Kasumi-1 (cell line): ENCODE data around the gene LRMDA.
A peak's percentile ranks its signal among the peaks of the same experiment; 100 is the strongest.
"Not testable (repeated sequence)": the region's sequence is repeated elsewhere in the genome, so short reads cannot be mapped to it uniquely, and the experiment has no call there.

Experiments used
- DNase-seq, 2 experiments: peaks; one replicate each; lab custom pipeline; 2025; lab: John Stamatoyannopoulos, UW

Gene LRMDA

DNA sequence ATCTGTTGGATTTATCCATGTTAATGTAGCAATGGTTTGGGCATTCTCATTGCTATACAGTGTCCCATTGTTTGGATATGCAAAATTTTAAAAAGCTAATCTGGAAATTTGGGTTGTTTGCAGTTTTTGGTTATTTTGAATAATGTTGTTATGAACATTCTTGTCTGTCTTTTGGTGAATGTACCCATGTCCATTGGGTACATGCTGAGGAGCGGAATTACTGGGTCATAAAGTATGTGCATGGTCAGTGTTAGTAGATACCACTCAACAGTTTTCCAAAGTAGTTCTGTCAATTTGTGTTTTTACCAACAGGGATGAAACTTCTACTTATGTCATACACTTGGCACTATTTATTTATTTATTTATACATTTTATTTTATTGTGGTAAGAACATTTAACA is 153.9 kb downstream of the LRMDA start:
- DNase-seq: no peak

DNA sequence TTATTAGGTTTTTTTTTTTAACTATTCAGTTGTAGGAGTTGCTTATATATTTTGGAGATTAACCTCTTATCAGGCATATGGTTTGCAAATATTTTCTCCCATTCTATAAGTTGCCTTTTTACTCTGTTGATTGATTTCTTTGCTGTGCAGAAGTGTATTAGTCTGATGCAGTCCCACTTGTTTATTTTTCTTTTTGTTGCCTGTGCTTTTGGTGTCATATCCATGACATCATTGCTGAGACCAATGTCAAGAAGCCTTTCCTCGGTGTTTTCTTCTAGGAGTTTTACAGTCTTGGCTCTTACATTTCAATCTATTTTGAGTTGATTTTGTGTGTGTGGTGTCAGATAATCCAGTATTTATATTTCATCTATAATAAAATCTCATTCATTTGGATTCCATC is 155.4 kb downstream of the LRMDA start:
- DNase-seq: no peak

DNA sequence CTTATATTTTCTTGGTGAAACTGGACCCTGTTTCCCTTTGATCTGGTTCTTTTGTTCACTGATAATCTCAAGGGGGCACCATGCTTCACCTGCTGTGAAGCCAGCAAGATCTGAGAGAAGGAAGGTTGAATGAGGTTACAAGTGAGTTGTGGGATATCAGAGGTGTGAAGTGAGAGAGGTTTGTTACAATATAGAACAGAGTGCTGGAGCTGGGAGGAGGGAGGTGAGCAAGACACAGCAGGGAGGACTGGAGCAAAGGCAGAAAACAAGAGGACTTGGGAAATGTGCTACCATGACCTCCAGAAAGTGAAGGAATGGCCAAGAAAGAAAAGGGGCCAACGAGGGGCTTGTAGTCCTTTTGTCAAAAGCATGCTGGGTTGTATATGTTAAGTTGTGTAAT is 156.6 kb downstream of the LRMDA start:
- DNase-seq: no peak

DNA sequence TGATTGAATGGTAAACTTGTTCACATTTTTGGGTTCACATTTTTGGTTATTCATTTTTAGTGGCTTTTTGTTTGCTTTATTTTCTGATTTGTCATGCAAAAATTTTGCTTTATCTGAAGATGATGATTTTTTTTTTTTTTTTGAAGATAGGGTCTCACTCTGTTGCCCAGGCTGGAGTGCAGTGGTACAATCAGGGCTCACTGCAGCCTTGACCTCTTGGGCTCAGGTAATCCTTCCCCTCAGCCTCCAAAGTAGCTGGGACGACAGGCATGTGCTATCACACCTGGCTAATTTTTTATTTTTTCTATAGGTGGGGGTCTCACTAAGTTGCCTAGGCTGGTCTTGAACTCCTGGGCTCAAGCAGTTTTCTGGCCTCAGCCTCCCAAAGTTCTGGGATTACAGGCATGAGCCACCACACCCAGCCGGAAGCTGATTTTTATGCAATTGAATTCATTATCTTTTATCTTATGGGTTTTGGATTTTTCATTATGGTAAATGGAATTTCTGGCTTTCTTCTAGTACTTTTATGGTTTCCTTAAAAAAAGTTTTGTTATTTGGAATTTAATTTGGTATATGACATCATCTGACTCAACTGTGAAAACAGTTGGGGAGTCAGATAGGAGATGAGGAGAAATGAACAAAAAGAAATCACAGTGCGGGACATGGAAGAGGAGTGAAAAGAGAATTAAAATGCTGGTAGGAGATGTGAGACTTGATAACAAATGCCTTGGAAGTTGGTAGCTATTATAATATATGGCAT is 158.7 kb downstream of the LRMDA start:
- DNase-seq: no peak

DNA sequence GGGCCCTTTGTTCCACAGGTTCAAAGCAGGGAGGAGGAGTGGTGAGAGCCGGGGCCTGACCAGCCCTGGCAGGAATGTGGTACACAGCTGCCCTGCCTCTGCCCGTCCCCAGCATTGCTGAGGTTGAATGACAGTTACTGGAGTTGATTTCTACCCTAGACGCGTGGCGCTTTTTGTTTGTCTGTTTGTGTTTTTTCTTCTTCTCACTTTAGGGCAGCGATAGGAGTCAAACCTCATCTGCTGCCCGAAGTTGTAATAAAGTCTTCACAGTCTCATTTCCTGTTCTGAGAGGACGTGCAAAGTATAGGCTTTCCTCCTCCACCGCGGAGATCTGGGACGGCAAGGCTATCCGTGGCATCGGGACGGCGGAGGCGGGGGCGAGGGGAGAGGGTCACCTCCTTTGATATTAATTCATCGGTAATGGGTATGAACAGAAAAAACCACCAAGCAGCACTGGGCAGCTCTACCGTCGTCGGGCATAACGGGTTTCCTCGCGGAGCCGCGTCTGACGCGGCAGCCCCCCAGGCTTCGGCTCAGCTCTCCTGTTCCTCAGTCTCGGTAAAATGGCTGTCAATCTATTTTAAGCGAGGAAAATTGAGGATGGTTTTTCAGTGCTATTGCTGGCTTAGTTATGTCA is 160.8 kb downstream of the LRMDA start:
- DNase-seq: no peak

DNA sequence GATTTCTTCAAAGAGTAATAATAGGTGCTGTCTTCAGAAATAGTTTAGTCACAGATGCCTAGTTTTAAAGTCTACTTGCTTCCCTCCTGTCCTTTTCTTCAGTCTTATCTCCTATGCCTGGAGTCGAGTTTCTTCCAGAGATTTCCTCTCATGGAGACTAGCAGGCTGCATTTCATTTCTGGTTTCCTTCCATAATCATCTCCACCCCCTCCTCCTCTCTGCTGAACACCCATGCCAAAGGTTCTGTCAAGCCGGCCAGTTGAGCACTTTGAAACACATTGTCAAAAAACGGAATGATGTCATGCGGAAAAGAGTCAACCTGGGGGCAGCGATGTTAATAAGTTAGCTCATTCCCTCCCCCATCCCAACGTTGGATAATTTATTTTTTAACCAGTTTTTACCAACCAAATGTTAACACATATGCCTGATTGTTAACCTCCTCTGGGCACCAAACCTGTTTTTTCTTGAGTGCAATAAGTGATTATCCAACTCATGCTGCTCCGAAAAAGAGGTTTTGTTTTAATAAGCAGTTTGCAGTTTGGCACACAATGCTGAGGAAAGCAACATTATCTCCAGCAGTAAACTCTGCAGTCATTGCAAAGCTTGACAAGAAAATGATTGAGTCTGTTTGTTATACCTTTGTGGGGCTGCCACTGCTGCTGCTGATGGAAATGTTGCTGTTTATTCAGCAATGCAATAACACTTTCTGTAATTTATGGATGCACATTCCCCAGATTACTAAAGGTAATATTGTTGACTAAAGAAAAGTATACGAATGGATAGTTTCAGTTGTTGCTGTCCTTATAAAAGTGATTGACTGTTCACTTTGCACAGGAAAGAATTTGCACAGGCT is 161.6 kb downstream of the LRMDA start:
- DNase-seq: no peak

DNA sequence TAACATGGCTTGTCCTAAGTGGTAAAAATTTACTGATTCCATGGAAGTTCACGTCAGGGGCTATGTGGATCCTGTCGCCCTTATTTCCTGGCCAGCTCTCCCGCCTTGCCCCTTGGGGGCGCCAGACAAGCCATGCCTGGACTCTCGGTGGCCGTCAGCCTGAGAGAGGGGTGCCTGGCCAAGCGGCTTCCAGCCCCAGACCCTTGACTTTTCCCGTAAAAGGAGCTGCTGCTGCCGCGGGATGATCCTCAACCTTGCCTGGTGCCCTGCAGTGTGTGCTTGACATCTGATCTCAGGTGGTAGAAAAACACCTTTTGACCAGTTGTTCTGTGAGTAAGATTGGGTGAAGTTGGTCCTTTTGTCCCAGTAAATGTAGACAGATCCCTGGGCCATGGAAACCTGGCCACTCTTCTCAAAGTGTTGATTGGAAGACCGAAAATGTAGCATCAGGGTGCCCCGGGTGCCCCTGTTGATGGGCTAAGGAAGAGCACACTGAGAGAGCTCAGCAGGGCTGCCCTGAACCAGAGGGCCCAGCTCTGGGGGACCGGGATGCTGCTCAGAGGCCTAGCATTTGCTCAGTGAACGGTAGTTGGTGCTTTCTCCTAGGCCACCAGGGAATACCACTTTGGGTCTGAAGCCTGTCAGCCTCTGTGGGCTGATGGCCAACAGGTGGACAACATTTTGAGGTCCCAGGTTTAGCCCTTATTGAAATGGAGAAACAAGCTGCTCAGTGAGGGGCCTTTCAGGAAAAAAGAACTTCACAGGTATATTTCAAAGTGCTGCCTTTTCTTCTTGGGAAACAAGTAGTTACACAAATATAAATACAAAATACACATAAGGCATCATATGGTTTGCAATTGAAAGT is 162.5 kb downstream of the LRMDA start:
- no peak for DNase-seq

DNA sequence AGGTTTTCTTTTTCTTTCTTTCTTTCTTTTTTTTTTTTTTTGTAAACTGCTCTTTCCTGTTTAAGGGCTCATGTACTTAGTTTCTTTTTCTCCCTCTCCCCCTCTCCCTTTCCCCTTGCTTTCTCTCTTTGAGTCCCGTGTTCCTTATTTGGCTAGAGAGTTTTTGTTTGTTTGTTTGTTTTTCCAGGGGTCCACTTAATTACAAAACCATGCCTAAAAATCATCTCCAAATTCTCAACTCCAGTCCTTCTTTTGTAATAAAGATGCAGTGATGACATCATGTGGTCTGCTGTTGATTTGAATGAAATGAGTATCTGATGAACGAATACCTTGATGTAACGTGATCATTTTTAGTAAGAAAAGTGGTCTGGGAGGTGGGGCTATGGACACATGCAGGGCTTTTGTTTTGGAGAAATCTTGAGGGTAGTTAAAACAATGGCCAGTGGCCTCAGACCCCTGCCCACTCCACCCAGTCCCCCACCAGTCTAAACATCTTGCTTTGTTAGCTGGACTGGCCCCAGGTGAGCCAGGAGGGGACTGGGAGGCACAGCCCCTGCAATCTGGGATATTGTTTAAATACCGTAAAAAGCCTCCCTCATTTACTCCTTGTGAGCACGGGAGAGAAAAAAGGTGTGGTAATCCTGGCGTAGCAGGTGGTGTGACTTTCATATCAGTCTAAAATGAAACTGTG is 165.7 kb downstream of the LRMDA start:
- no peak for DNase-seq

DNA sequence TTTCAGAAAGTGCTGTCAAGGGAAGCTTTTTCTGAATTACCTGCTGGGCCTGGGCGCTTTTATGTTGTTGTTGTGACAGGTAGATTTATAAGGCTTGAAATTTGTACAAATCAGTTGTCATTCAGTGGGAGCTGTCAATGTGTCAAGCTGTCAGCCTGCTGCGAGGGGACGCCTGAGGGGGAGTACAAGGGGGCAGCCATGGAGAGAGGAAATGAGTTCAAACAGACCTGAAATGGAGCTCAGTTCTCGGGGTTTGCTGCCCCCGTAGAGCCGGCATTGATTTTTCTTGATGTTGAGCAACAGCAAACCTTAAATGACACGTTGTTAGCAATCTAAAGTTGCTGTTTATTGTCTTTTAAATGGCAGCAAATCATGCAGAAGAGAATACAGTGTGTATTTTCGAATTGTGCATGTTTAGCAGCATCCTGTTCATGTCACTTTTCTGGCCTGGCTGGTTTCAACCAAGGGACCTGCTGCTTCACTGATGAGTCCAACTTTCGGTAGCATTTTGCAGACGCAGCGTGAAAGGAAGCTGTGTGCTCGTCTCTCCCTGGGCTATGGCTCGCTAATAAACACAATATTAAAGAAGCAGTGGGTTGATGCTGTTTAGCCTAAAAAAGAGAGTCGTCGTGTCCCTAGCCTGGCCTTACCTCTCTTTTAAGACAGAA is 166.5 kb downstream of the LRMDA start:
- no peak for DNase-seq

DNA sequence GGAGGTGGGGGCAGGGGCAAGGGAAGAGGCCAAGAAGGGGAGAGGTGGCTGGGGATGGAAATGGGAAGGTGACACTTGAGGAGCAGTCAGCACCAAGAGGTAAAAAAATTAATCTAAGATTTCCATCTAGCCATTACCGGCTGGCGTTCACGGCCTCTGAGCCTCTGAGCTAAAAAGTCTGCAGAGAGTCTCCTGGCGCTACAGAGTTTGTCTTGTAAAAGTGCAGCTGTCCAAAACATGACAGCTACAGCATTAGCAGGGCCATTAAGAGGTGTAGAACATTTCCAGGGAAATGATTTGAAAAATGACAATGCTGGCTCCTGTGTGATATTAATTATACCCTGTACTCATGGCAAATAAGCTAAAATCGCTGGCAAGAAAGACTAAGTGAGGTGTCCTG is 167.6 kb downstream of the LRMDA start:
- DNase-seq: no peak

DNA sequence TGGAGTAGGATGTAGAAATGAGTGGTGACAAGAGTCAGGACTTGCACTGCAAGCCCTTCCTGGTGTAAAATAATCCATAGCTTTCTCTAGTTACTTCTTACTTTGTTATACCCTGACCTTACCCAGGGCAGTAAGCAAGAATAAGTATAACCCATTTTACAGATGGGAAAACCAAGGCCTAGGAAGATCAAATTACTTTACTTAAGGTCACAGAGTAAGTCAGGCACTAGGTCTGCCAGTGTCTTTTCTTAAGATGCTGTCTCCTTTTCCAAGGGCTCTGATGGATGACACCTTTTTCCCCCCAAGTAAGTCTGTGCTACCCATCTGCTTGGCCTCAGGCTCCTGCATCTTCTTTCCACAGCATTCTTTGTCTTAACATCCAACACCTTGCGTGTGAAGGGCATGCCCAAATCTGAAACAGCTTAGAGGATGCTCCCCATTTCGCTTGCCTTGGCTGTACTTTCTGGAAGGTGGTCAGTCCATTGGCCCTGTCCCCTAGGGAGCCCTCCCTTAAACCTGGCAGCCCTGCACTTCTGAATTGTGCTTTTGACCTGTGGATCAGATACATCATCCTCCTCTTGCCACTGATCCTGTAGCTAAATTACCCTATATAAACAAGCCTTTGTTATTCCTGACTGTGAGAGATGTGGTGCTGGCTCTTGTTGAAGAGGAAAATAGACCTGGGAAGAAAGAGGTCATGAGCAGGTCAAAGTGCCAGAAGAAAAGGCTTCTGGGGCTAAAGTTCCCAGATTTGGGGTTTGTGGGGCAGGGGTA is 168.6 kb downstream of the LRMDA start:
- no peak for DNase-seq

DNA sequence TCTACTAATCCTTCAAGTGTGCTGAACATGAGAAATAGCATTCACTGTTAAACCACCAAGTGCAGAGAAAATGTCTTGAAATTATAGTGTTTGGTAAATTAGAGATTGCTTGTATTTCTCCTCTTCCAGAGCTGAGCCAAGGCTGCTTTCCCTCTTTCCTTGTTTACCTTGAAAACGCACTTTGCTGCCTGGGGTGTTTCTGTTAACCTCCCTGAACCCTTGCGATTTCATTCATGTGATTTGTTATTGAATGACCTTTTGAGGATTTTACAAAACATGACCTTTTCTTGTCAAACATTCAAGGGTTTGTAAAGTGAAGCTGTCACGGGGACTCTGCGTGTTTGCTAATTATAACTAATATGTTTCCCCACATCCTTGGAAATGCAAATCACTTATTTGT is 169.4 kb downstream of the LRMDA start:
- no peak for DNase-seq

DNA sequence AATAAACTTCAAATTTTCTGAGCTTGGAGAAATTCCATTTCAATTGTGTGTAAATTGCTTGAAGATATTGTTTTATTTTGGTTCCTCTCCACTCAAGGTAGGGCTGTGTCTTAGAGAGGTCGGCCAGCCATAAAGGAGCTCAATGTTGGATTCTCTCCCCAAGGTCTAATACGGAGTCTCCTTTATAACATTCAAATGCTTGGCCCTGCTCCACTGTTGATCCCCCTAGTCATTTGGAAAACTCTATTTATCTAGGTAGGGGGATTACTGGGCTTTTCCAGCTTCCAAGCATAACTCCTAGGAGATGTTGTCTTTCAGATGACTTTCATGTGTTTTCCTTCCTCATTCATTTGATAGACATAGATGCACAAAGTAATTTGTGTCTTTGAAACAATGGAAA is 170.9 kb downstream of the LRMDA start:
- DNase-seq: no peak

DNA sequence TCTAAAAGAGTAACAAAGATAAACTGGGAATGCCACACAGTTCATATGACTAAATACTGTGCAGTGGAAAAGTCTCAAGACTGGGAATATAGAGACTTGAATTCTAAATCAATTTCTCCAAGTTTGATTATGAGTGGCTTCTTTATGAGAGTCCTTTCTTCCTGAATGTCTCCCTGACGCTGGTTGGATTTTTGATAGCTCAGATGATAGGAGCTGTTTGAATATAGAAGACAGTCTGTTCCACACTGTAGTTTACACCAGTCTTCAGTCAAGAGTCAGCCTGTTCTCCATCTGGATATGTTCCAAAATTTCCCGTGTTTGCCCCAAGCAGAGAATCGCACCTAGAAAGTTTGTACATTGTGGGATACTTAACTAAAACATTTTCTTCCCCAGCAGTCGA is 173.7 kb downstream of the LRMDA start:
- DNase-seq: no peak

DNA sequence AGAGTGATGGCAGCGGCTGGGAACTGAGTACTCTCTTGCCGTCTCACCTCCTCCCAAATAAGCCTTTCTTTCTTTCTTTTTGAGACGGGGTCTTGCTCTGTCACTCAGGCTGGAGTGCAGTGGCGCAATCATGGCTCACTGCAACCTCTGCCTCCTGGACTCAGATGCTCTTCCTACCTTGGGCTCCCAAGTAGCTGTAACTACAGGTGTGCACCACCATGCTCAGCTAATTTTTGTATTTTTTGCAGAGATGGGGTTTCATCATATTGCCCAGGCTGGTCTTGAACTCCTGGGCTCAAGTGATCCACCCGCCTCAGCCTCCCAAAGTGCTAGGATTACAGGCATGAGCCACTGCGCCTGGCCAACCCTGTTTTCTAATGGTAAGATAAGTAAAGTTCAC is 174.4 kb downstream of the LRMDA start:
- DNase-seq: not testable (repeated sequence)

DNA sequence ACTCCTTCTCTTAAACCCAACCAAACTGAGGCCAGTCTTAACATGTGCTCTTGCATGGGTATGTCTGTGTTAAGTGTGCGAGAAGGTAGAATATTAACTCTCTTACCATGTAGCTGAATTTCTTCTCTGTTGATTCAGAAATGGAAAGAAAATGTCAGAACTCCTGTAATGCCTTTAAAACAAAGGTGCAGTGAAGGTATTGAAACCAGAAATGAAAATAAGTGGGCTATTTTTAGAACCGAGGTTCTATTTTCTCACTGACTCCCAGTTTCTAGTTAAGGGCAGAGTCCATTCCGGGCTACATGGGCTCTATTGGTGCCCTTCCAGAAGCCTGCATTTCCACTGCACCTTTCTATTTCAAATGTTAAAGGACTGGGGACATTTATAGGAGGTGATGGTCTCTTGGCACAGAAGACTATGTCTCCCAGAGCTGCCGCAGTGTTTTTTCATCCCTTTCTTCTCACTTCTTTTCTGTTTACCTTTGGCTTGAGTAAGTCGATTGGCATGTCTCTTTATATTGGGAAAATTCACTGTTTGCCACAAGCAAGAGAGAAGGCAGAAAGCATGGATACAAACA is 174.9 kb downstream of the LRMDA start:
- no peak for DNase-seq

DNA sequence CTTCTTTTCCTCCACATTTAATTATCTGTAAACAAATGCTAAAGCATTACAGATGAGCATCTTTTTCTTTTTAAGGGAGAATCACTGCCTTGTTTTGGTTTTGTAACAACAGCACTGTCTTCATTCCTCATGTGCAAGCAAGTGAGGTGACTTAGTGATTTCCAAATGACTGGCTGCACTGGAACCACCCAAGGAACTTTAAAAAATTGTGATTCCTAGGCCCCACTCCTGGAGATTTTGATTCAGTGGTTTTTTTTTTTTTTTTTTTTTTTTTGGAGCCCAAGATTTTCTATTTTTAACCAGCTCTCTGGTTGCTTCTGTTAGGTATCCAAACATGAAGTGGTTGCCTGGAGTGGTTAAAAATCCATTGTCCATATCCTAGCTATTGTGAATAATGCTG is 176.2 kb downstream of the LRMDA start:
- DNase-seq: no peak

DNA sequence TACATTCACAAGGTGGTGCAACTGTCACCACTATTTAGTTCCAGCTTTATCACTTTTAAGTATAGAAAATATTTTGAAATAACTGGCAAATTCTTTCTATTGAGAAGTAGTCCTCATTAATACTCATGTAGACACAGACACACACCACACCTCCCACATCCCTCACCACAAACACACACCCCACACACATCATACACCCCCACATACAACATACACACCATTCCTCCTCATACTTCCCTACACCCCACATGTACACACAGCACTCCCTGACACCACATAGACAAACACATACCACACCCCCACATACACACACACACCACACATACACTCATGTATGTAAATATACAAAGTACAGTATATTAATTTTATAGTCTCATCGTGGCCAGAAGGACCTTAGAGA is 178.8 kb downstream of the LRMDA start:
- no peak for DNase-seq

DNA sequence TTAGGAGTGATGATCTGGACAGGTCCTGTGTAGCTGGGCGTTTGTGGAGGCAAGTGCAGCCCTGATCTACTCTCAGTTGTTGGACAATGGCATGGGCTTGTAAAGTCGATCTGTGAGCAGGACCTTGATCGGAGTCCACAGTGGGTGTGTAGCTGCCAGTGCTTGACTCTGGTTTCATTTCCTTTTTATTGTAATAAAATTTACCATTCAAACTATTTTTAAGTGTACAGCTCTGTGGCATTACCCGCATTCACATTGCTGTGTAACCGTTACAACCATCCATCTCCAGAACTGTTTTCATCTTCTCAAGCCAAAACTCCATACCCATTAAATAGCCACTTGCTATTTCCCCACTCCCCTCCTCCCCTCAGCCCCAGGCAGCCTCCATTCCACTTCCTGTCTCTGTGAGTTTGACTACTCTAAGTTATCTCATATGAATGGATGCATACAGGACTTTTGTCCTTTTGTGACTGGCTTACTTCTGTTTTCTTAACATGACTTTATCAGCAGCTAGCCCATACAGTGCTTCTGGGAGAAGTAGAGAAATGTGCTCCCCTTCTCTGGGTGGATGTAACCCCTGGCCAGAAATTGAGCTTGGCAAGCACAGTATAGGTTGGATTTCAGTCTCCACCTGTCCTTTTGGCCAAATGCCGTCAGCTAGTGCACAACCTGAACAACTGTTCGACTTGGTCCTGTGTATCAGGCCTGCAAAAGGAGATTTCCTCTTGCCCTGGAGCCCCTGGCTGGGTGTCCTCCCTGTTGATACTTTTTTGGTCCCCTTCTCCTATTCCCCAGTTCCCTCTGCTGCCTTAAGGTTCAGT is 180.0 kb downstream of the LRMDA start:
- peak; percentile 71 to 73 for DNase-seq
